ENCODE data around the gene TRMO. TPM values are rescaled to one million over a fixed set of nuclear protein-coding genes. Genes with fewer than 3 reads are reported as not detected.
"Not testable (repeated sequence)": the region's sequence is repeated elsewhere in the genome, so short reads cannot be mapped to it uniquely, and the experiment has no call there.

The TRMO gene
- total and polyA plus RNA-seq, 9 of the 15 experiments (the other 6 are each of a cell fraction or from before 2014, with no cell fraction given) = 5.6 to 22.4 (median 16.2) TPM

- TF ChIP-seq TBP (optimal IDR thresholded peaks at IDR 0.05; ENCODE audit: low read depth, low read length) = peak; percentile 17
- TF ChIP-seq TRIM28 (IDR thresholded peaks at IDR 0.05) = peak; percentile 97
- peak; percentile 87 for TF ChIP-seq MYNN (IDR thresholded peaks at IDR 0.05)
- TF ChIP-seq MYNN (CRISPR knock-in tag; IDR thresholded peaks at IDR 0.05) = not testable (repeated sequence)
- TF ChIP-seq NFE2 (IDR thresholded peaks at IDR 0.05; ENCODE audit: low read depth) = peak; percentile 87
- TF ChIP-seq RAD21 (CRISPR knock-in tag; conservative IDR thresholded peaks at IDR 0.05 in 1 of 2, IDR thresholded peaks at IDR 0.05 in 1 of 2) = peak in 1 of 2 experiments; percentile 32; a peak in 2 of 4 replicates
- peak; percentile 51 for TF ChIP-seq CHD4 (IDR thresholded peaks at IDR 0.05; ENCODE audit: insufficient read depth, insufficient replicate concordance, low read depth, low read length, poor library complexity, severe bottlenecking)
- TF ChIP-seq KLF13 (tag; IDR thresholded peaks at IDR 0.05; ENCODE audit: borderline replicate concordance, low read depth) = peak; percentile 87
- TF ChIP-seq ZNF589 (CRISPR knock-in tag; IDR thresholded peaks at IDR 0.05; ENCODE audit: low read depth) = peak; percentile 90
- peak; percentile 75 to 93 for TF ChIP-seq HDAC1 (IDR thresholded peaks at IDR 0.05)
- peak; percentile 88 for TF ChIP-seq ZNF311 (CRISPR knock-in tag; IDR thresholded peaks at IDR 0.05)
- 0 out of 2 replicates have a peak, but pooled peaks have one; percentile 50 for TF ChIP-seq E2F1 (CRISPR knock-in tag; IDR thresholded peaks at IDR 0.05)
- peak; percentile 56; the same call in 1 of the 2 replicates for TF ChIP-seq ETS1 (conservative IDR thresholded peaks at IDR 0.05; ENCODE audit: control insufficient read depth, low read depth, low read length)
- TF ChIP-seq RCOR1 (IDR thresholded peaks at IDR 0.05; ENCODE audit: borderline replicate concordance in 1 of 2, low read depth in 2 of 2, low read length in 2 of 2) = peak in 1 of 2 experiments; percentile 83; a peak in 3 of 4 replicates
- peak; percentile 87 for TF ChIP-seq GATAD2B (IDR thresholded peaks at IDR 0.05; ENCODE audit: borderline replicate concordance)
- TF ChIP-seq NRF1 (conservative IDR thresholded peaks at IDR 0.05 in 1 of 2, IDR thresholded peaks at IDR 0.05 in 1 of 2) = peak; percentile 49 to 54
- peak; percentile 81 to 94 for TF ChIP-seq AFF1 (IDR thresholded peaks at IDR 0.05; ENCODE audit: low read depth in 1 of 2, partially characterized antibody in 2 of 2)
- TF ChIP-seq ATF3 (IDR thresholded peaks at IDR 0.05) = peak; percentile 91
- peak; percentile 89; the same call in 1 of the 2 replicates for TF ChIP-seq ATF3 (CRISPR knock-in tag; conservative IDR thresholded peaks at IDR 0.05)
- TF ChIP-seq SOX6 (IDR thresholded peaks at IDR 0.05) = peak; percentile 92
Observed at GRCh38 chr9:97960678-97961328, 38.5 kb upstream of the TRMO start (continued).
